K562 (cell line): ENCODE results near the gene UBE2L3.

ENCODE experiments used
- CREB3 ChIP-seq: fragments of 450-650 bp; conservative IDR thresholded peaks from 2 replicates; pipeline ENCODE4 v1.6.1; 2016; ENCODE audit warnings: missing genetic modification characterization, low read depth, mild to moderate bottlenecking, missing compliant biosample characterization, moderate library complexity
- NRF1 ChIP-seq, 2 experiments: fragments of 450-650 bp; IDR thresholded peaks in 1 of 2; conservative IDR thresholded peaks in 1 of 2; 2 replicates each; pipeline ENCODE4 v1.6.1; 2014; ENCODE audit warnings: mild to moderate bottlenecking in 2 of 2
- SIN3B ChIP-seq: fragments of 450-650 bp; IDR thresholded peaks from 2 replicates; pipeline ENCODE4 v1.6.1; 2017; ENCODE audit warnings: low read depth, mild to moderate bottlenecking, moderate library complexity
- SRF ChIP-seq, 2 experiments: fragments of 250-450, 450-650 bp in 1 of 2; sonication (Bioruptor Pico) in 1 of 2; sonication (generic) in 1 of 2; formaldehyde crosslinking; IDR thresholded peaks; 2 replicates each; pipeline versions ENCODE4 v1.5.0 to v1.5.1; 2020 to 2022; ENCODE audit warnings: mild to moderate bottlenecking in 1 of 2, missing genetic modification reagents in 1 of 2

- no peak for TF ChIP-seq CREB3 (tag)
- TF ChIP-seq SRF (CRISPR knock-in tag; IDR thresholded peaks at IDR 0.05), result no peak
- no peak for TF ChIP-seq SIN3B
- no peak for TF ChIP-seq NRF1 (conservative IDR thresholded peaks at IDR 0.05 in 1 of 2, IDR thresholded peaks at IDR 0.05 in 1 of 2)
Observed at GRCh38 chr22:21639359-21639758, 71.8 kb downstream of the UBE2L3 start.
